ENCODE measurements around the gene PSMB4. TPM values are rescaled to one million over a fixed set of nuclear protein-coding genes. Genes with fewer than 3 reads are reported as not detected.
A peak's percentile ranks its signal among the peaks of the same experiment; 100 is the strongest.
"Not testable (repeated sequence)": the region's sequence is repeated elsewhere in the genome, so short reads cannot be mapped to it uniquely, and the experiment has no call there.

Gene PSMB4
- total RNA-seq, 1 donor from 2014 or later, result 185 TPM

GRCh38 chr1:151377150-151377884 lies 22.1 kb upstream of the PSMB4 start:
- ATAC-seq, result no peak
- no peak for DNase-seq (ENCODE audit: missing footprints)
- intact Hi-C loops (cut with DNase I), result no loop called here

GRCh38 chr1:151384584-151384983 lies 14.8 kb upstream of the PSMB4 start:
- DNase-seq (ENCODE audit: missing footprints) (no peak), ATAC-seq (no peak)
- intact Hi-C loops (cut with DNase I), result no loop called here

- ATAC-seq, result no peak
- intact Hi-C loops (cut with DNase I), result no loop called here
Measured at GRCh38 chr1:151386002-151386401, 13.4 kb upstream of the PSMB4 start.

GRCh38 chr1:151390221-151391078 lies 8.9 kb upstream of the PSMB4 start:
- DNase-seq (ENCODE audit: missing footprints); ATAC-seq; intact Hi-C loops (cut with DNase I): not testable (repeated sequence)

More at GRCh38 chr1:151386002-151386401, 13.4 kb upstream of the PSMB4 start:
- DNase-seq (ENCODE audit: missing footprints), result no peak

- DNase-seq (ENCODE audit: missing footprints) (no peak), ATAC-seq (no peak)
- intact Hi-C loops (cut with DNase I), result no loop called here
Measured at GRCh38 chr1:151391079-151391563, 8.3 kb upstream of the PSMB4 start.

- ATAC-seq (no peak), DNase-seq (ENCODE audit: missing footprints) (no peak)
- intact Hi-C loops (cut with DNase I), result no loop called here
Measured at GRCh38 chr1:151393583-151393982, 5.8 kb upstream of the PSMB4 start.

- intact Hi-C loops (cut with DNase I), result loop anchor here (5.0 kb wide), 1 partner anchor 94 kb away; no protein-coding TSS in a partner anchor
- not testable (repeated sequence) for DNase-seq (ENCODE audit: missing footprints); ATAC-seq
Measured at GRCh38 chr1:151396265-151396664, 3.1 kb upstream of the PSMB4 start.

GRCh38 chr1:151401125-151401788 lies 1.9 kb downstream of the PSMB4 start:
- ATAC-seq, result no peak
- intact Hi-C loops (cut with DNase I), result no loop called here
- no peak for DNase-seq (ENCODE audit: missing footprints)

GRCh38 chr1:151401860-151402259 lies 2.5 kb downstream of the PSMB4 start:
- ATAC-seq (no peak), DNase-seq (ENCODE audit: missing footprints) (no peak)
- intact Hi-C loops (cut with DNase I), result no loop called here

GRCh38 chr1:151402764-151403163 lies 3.4 kb downstream of the PSMB4 start:
- ATAC-seq, result no peak
- intact Hi-C loops (cut with DNase I), result no loop called here
- DNase-seq (ENCODE audit: missing footprints), result no peak

- intact Hi-C loops (cut with DNase I), result no loop called here
- no peak for DNase-seq (ENCODE audit: missing footprints)
- ATAC-seq, result no peak
Measured at GRCh38 chr1:151403612-151404011, 4.2 kb downstream of the PSMB4 start.

- intact Hi-C loops (cut with DNase I), result no loop called here
- DNase-seq (ENCODE audit: missing footprints), result no peak
- ATAC-seq, result peak; percentile 54
Measured at GRCh38 chr1:151405187-151405951, 6.0 kb downstream of the PSMB4 start.

GRCh38 chr1:151406176-151406575 lies 6.8 kb downstream of the PSMB4 start:
- intact Hi-C loops (cut with DNase I), result no loop called here
- DNase-seq (ENCODE audit: missing footprints) (no peak), ATAC-seq (no peak)

- ATAC-seq, result no peak
- intact Hi-C loops (cut with DNase I), result no loop called here
- no peak for DNase-seq (ENCODE audit: missing footprints)
Measured at GRCh38 chr1:151407304-151407703, 7.9 kb downstream of the PSMB4 start.

- intact Hi-C loops (cut with DNase I), result no loop called here
- DNase-seq (ENCODE audit: missing footprints), result no peak
- no peak for ATAC-seq
Measured at GRCh38 chr1:151408891-151409290, 9.5 kb downstream of the PSMB4 start.

GRCh38 chr1:151411884-151412283 lies 12.5 kb downstream of the PSMB4 start:
- DNase-seq (ENCODE audit: missing footprints), result no peak
- intact Hi-C loops (cut with DNase I), result no loop called here
- ATAC-seq, result no peak

GRCh38 chr1:151416231-151416630 lies 16.9 kb downstream of the PSMB4 start:
- intact Hi-C loops (cut with DNase I), result no loop called here
- peak; percentile 26 for ATAC-seq
- DNase-seq (ENCODE audit: missing footprints), result no peak

GRCh38 chr1:151418081-151418480 lies 18.7 kb downstream of the PSMB4 start:
- DNase-seq (ENCODE audit: missing footprints) (no peak), ATAC-seq (no peak)
- intact Hi-C loops (cut with DNase I), result no loop called here

GRCh38 chr1:151419819-151420218 lies 20.4 kb downstream of the PSMB4 start:
- intact Hi-C loops (cut with DNase I), result no loop called here
- DNase-seq (ENCODE audit: missing footprints) (no peak), ATAC-seq (no peak)

Data from Right ventricle myocardium inferior (tissue), 1 donor.